ACC112 (cell line): ENCODE measurements around the gene PRIM2.
"Not testable (repeated sequence)": the region's sequence is repeated elsewhere in the genome, so short reads cannot be mapped to it uniquely, and the experiment has no call there.

Experiments used
- H2AFZ ChIP-seq: fragments of 200-600 bp; sonication (generic); one replicate; pipeline ENCODE4 v1.6.0; 2017; ENCODE audit warnings: antibody characterized with exemption, low read length; ENCODE audit not compliant: unreplicated experiment
- H3K27ac ChIP-seq: fragments of 200-600 bp; sonication (generic); 2 replicates; pipeline ENCODE4 v1.5.1; 2014; ENCODE audit warnings: low read depth, mild to moderate bottlenecking, antibody characterized with exemption, low read length, moderate library complexity
- H3K27me3 ChIP-seq: fragments of 200-600 bp; sonication (generic); 2 replicates; pipeline ENCODE4 v1.6.1; 2014; ENCODE audit warnings: mild to moderate bottlenecking, antibody characterized with exemption, low read length, moderate library complexity, mixed read lengths; ENCODE audit not compliant: insufficient read depth
- H3K36me3 ChIP-seq: fragments of 200-600 bp; sonication (generic); 2 replicates; pipeline ENCODE4 v1.6.1; 2016; ENCODE audit warnings: mild to moderate bottlenecking, antibody characterized with exemption, low read length, moderate library complexity, mixed read lengths; ENCODE audit not compliant: insufficient read depth
- H3K4me1 ChIP-seq: fragments of 200-600 bp; sonication (generic); one replicate; pipeline ENCODE4 v1.6.1; 2016; ENCODE audit warnings: low read length, mixed read lengths; ENCODE audit not compliant: insufficient read depth, unreplicated experiment, control insufficient read depth
- H3K4me3 ChIP-seq: fragments of 200-600 bp; sonication (generic); 2 replicates; pipeline ENCODE4 v1.5.1; 2014; ENCODE audit warnings: mild to moderate bottlenecking, low read depth, low read length
- H3K79me2 ChIP-seq: fragments of 200-600 bp; sonication (generic); one replicate; pipeline ENCODE4 v1.6.0; 2016; ENCODE audit warnings: low read length; ENCODE audit not compliant: control insufficient read depth, unreplicated experiment, insufficient read depth

The PRIM2 gene

DNA sequence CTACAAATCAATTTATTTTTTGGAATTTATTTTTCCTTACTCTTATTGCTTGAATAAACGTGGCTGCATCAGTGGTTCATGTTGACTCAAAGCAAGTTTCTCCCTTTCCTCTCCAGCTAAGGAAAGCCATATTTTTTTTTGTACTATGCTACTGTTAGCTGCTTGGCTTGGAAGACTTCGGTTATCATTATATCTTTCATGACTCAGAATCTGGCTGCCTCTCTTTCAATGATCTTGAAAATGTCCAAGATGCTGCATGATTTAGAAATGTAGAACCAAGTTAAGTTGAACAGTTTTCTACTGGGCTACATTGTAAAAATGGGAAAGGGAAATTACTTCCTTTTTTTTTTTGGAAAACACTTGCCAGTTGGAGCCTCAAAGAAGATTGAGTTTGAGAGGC is 44.9 kb downstream of the PRIM2 start:
- H3K27me3 ChIP-seq, H3K4me1 ChIP-seq, H3K4me3 ChIP-seq, H2AFZ ChIP-seq, H3K36me3 ChIP-seq, H3K27ac ChIP-seq, H3K79me2 ChIP-seq: not testable (repeated sequence)

DNA sequence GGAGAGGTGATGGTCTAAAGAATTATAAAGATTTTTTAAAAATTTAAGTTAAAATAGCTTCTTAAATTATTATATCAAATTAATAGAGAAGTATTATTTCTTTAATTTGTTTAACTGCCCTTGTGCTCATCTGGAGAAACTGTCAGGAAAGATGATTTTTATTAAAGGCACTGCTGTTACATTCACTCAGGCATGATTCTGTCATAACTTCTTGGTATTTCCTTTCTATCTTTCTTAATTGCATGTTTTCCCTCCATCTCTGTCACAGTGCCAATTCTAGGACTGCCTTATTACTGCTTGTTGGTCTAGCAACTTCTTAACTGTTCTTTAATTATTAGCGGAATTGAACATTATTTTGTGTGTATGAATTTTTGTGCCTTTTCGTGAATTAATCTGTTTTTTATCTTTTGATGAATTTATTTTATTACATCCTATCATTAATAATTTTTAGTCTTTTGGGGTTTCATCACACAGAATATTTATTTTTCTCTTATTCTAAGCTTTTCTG is 47.7 kb downstream of the PRIM2 start:
- not testable (repeated sequence) for H3K4me3 ChIP-seq, H3K79me2 ChIP-seq, H3K36me3 ChIP-seq, H3K4me1 ChIP-seq, H2AFZ ChIP-seq, H3K27ac ChIP-seq, H3K27me3 ChIP-seq

DNA sequence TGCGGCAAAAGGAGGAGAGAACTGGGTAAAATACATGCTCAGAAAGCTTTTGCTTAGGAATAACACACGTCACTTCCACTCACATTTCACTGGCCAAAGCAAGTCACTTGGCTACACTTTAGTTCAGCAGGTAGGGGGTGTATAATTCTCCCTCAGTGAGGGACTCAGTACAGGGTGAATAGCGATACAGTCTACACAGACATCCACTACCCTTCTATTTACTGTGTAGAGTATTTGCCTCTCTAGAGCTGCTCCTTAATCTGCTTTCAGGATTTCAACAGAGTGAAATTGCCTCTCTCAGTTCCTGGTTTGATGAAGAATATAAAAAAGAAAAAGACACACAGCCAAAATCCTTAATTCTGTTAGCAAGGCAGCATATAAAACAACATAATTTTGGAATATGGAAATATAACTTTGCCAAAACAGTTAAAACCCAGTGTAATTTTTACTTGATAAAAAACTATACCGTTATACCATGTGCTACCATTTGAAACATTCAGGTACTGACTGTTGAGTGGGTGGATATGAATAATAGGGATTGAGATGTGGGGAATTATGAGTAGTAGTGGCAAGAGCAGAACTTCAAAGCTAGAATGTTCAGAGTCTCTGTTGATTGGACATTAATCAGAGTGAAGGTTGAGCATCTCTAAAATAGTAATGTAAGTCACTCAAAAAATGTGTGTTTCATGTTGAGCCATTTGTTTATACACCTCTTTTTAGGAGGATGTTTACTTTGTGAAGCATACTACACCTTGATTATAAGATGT is 51.7 kb downstream of the PRIM2 start:
- H3K4me1 ChIP-seq, H3K4me3 ChIP-seq, H3K27ac ChIP-seq, H2AFZ ChIP-seq, H3K36me3 ChIP-seq, H3K27me3 ChIP-seq, H3K79me2 ChIP-seq: not testable (repeated sequence)

DNA sequence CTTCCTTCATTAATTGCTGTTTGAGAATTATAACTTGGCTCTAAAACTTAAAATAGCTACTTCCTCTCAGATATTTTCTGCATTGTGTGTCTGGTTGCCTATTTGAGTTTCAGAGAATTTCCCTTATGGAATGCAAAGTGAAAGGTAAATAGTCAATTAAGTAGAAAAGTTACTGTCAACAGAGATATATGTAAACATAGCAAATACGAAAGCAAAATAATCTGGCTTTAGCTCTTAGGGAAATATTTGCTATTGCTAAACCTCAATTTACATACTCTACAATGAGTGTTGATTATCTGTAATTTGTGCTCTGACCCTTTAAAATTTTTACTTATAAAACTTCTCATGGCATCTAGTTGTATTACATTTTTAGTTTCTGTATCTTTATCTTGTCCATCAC is 54.3 kb downstream of the PRIM2 start:
- not testable (repeated sequence) for H2AFZ ChIP-seq, H3K27ac ChIP-seq, H3K27me3 ChIP-seq, H3K79me2 ChIP-seq, H3K4me1 ChIP-seq, H3K36me3 ChIP-seq, H3K4me3 ChIP-seq

DNA sequence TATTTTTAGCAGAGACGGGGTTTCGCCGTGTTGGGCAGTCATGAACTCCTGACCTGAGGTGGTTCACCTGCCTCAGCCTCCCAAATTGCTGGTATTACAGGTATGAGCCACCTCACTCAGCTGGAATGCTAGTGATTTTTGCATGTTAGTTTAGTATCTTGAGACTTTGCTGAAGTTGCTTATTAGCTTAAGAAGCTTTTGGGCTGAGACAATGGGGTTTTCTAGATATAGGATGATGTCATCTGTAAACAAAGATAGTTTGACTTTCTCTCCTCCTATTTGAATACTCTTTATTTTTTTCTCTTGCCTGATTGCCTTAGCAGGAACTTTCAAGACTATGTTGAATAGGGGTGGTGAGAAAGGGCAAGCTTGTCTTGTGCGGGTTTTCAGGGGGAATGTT is 57.3 kb downstream of the PRIM2 start:
- H3K27ac ChIP-seq, H3K36me3 ChIP-seq, H2AFZ ChIP-seq, H3K79me2 ChIP-seq, H3K4me3 ChIP-seq, H3K4me1 ChIP-seq, H3K27me3 ChIP-seq: not testable (repeated sequence)

DNA sequence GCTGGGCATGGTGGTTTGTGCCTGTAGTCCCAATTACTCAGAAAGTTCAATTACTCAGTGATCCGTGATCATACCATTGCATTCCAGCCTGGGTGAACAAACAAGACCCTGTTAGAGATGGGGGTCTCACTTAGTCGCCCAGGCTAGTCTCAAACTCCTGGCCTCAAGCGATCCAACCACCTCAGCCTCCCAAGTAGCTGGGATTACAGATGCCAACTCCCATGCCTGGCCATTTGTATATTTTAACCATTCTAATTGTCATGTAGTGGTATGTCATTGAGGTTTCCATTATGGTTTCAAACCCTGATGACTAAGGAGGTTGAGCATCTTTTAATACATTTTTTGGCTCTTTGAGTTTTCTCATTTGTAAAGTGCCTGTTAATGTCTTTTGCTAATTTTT is 58.7 kb downstream of the PRIM2 start:
- H3K79me2 ChIP-seq, H3K27ac ChIP-seq, H3K4me1 ChIP-seq, H3K27me3 ChIP-seq, H3K36me3 ChIP-seq, H2AFZ ChIP-seq, H3K4me3 ChIP-seq: not testable (repeated sequence)

DNA sequence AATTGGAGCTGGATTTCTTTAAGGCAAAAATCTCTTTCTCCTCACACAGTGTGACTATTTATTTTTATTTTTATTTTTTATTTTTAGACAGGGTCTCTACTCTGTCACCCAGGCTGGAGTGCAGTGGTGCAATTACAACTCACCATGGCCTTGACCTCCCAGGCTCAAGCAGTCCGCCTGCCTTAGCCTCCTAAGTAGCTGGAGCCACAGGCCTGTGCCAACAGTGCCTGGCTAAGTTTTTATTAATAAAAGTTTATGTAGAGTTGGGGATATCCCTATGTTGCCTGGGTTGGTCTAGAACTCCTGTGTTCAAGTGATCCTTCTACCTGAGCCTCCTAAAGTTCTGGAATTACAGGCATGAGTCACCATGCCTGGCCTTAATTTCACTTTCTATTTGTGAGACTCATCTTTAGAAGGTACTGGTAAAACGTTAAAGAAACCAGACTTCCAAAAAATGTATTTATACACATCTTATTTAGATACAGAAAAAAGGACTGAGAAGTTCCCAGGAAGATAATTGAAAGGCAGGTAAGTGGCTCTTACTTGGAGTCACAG is 71.7 kb downstream of the PRIM2 start:
- not testable (repeated sequence) for H3K4me1 ChIP-seq, H2AFZ ChIP-seq, H3K4me3 ChIP-seq, H3K27ac ChIP-seq, H3K27me3 ChIP-seq, H3K36me3 ChIP-seq, H3K79me2 ChIP-seq

DNA sequence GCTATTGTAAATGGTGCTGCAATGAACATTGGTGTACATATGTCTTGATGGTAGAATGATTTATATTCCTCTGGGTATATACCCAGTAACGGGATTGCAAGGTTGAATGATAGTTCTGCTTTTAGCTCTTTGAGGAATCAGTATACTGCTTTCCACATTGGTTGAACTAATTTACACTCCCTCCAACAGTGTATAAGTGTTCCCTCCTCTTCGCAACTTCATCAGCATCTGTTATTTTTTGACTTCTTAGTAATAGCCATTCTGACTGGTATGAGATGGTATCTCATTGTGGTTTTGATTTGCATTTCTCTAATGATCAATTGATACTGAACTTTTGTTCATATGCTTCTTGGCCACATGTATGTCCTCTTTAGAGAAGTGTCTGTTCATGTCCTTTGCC is 73.4 kb downstream of the PRIM2 start:
- H3K79me2 ChIP-seq, H3K4me1 ChIP-seq: not testable (repeated sequence)

DNA sequence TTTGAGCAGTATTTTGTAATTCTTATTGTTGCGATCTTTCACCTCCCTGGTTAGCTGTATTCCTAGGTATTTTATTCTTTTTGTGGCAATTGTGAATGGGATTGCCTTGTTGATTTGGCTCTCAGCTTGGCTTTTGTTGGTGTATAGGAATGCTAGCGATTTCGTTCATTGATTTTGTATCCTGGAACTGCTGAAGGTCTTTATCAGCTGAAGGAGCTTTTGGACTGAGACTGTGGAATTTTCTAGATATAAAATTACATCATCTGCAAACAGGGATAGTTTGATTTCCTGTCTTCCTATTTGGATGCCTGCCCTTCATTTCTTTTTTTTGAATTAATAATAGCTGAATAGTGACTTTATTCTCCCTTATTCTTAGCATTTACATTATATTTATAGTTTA is 74.6 kb downstream of the PRIM2 start:
- H3K79me2 ChIP-seq: peaks cover 12% of the 10 kb centered on the region
- H3K4me3 ChIP-seq, H3K4me1 ChIP-seq, H3K27ac ChIP-seq, H3K36me3 ChIP-seq, H2AFZ ChIP-seq, H3K27me3 ChIP-seq: not testable (repeated sequence)

More for the DNA sequence above, 73.4 kb downstream of the PRIM2 start:
- not testable (repeated sequence) for H2AFZ ChIP-seq, H3K27ac ChIP-seq, H3K4me3 ChIP-seq, H3K27me3 ChIP-seq, H3K36me3 ChIP-seq

DNA sequence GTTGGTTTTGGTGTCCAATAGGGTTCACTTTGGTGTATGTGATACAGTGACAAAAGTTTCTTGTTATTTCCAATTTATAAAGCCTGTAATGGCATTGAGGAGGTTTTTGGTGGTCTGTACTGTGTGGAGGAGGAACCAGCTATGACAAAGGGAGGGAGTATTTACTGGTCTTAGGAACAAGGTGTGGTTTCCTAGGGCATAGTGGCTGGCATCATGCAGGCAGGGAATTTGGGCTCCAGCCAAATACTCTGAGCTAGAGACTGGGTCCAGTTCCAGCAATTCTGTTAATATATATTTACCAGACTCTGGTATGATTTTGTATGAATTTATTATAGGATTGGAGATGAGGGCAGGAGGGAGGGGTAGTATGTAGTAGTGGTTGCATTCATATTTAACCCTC is 101.9 kb downstream of the PRIM2 start:
- not testable (repeated sequence) for H3K4me3 ChIP-seq, H3K36me3 ChIP-seq, H3K27me3 ChIP-seq, H3K27ac ChIP-seq, H2AFZ ChIP-seq
- Histone ChIP-seq H3K4me1 (peaks cover 11% of the 10 kb centered on the region), H3K79me2 (peaks cover 16% of the 10 kb centered on the region)

DNA sequence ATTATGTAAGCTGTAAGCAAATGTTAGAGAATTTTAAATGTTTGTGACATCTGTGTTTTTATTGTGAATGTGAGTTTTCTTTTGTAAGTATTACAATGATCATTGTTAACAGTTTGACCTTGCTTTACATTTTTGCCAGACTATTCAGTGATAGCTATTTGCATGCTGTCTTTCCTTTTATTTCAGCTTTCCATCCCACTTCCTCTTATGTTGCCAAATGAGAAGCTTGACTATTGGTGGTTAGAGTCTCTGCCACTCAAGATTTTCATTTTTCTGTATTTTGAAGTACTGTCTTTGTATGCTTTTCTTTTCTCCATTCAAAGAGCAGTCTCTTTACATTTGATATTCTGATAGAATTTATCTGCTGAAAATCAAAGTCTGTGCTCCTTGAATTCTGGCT is 104.1 kb downstream of the PRIM2 start:
- H3K27ac ChIP-seq: no peak overlapping the region
- H3K27me3 ChIP-seq: no peaks in the 10 kb centered on the region
- no peak overlapping the region for H2AFZ ChIP-seq
- no peaks in the 10 kb centered on the region for H3K36me3 ChIP-seq
- H3K4me3 ChIP-seq: no peak overlapping the region
- peaks cover 16% of the 10 kb centered on the region for H3K79me2 ChIP-seq
- H3K4me1 ChIP-seq: peaks cover 11% of the 10 kb centered on the region
